AG04450 (cell line): ENCODE results near the gene ITPK1. TPM values are rescaled to one million over a fixed set of nuclear protein-coding genes. Genes with fewer than 3 reads are reported as not detected.
A peak's percentile ranks its signal among the peaks of the same experiment; 100 is the strongest.

Source experiments
- CTCF ChIA-PET: fragments of 300-600, 350-600 bp; formaldehyde crosslinking; extraction: SDS; loops from one replicate; lab custom pipeline; 2022; ENCODE audit warnings: antibody characterized with exemption, inconsistent platforms; lab: Charles Lee
- POLR2A ChIA-PET: fragments of 350-600 bp; formaldehyde crosslinking; extraction: SDS; loops from one replicate; lab custom pipeline; 2021; ENCODE audit warnings: antibody characterized with exemption, inconsistent platforms; lab: Yijun Ruan, JAX
- DNase-seq: peaks from one replicate; pipeline ENCODE4 v3.0.0-alpha.2; 2011; ENCODE audit warnings: low read depth, low spot score
- H3K27ac ChIP-seq: one replicate; pipeline ENCODE4 v1.5.1; 2012; ENCODE audit warnings: low read depth, low read length, control low read depth
- H3K27me3 ChIP-seq: one replicate; pipeline ENCODE4 v1.6.0; 2012; ENCODE audit warnings: low read length; ENCODE audit not compliant: control insufficient read depth, insufficient read depth
- H3K4me3 ChIP-seq: 2 replicates; pipeline ENCODE4 v1.5.1; 2011; ENCODE audit warnings: mild to moderate bottlenecking, low read depth, low read length, control low read depth
- H3K9me3 ChIP-seq: 2 replicates; pipeline ENCODE4 v1.5.1; 2012; ENCODE audit warnings: low read length; ENCODE audit not compliant: control insufficient read depth, insufficient read depth
- polyA plus RNA-seq: library from polyadenylated mRNA; depleted of rRNA; stranded (reverse); fragments of >200 nt; gene quantifications from 2 replicates; pipeline ENCODE4 v1.2.3, GENCODE V29; 2011
- TF ChIP-seq, protein P1 (sequence below): IDR thresholded peaks from 2 replicates; pipeline ENCODE4 v1.5.1; 2011; ENCODE audit warnings: low read depth, low read length, control low read depth, inconsistent platforms

Gene ITPK1
- polyA plus RNA-seq, 1 experiment = 13.6 TPM

GRCh38 chr14:93045211-93045674 lies 70.5 kb downstream of the ITPK1 start:
- Histone ChIP-seq H3K27me3 (peaks cover 4% of the 10 kb centered on the region), H3K9me3 (no peaks in the 10 kb centered on the region; the same call in 1 of the 2 replicates), H3K4me3 (no peak overlapping the region), H3K27ac (no peak overlapping the region)
- ChIA-PET CTCF (no interaction called here), POLR2A (no interaction called here)
- DNase-seq = no peak
- TF ChIP-seq, protein P1, sequence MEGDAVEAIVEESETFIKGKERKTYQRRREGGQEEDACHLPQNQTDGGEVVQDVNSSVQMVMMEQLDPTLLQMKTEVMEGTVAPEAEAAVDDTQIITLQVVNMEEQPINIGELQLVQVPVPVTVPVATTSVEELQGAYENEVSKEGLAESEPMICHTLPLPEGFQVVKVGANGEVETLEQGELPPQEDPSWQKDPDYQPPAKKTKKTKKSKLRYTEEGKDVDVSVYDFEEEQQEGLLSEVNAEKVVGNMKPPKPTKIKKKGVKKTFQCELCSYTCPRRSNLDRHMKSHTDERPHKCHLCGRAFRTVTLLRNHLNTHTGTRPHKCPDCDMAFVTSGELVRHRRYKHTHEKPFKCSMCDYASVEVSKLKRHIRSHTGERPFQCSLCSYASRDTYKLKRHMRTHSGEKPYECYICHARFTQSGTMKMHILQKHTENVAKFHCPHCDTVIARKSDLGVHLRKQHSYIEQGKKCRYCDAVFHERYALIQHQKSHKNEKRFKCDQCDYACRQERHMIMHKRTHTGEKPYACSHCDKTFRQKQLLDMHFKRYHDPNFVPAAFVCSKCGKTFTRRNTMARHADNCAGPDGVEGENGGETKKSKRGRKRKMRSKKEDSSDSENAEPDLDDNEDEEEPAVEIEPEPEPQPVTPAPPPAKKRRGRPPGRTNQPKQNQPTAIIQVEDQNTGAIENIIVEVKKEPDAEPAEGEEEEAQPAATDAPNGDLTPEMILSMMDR = no peak

- peaks cover 4% of the 10 kb centered on the region for H3K27me3 ChIP-seq
- no peak overlapping the region for H3K4me3 ChIP-seq
- TF ChIP-seq, protein P1 = no peak
- H3K27ac ChIP-seq = no peak overlapping the region
- DNase-seq = no peak
- CTCF ChIA-PET = no interaction called here
- H3K9me3 ChIP-seq = no peaks in the 10 kb centered on the region; the same call in 1 of the 2 replicates
- POLR2A ChIA-PET = no interaction called here
These were observed 71.2 kb downstream of the ITPK1 start for GRCh38 chr14:93044556-93044955.

DNA sequence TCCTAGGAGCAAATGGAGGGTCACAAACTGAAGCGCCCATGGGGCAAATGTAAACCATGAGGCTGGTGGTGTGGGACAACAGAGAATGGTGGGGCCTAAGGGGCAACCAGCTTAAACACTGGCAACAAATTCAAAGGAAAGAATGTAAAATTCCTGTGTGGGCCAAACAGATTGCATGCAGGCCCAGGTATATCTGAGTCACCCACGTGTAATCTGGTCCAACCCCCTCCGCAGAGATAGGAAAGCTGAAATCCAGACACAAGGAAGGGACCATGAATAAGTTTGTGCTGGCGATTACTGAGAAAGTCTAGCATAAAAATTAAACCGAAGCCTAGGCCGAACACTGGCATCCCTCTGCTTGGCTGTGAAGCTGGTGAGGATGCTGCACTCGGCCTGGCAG lies 71.6 kb downstream of the ITPK1 start:
- TF ChIP-seq, protein P1 = no peak
- Histone ChIP-seq H3K9me3 (no peaks in the 10 kb centered on the region; the same call in 1 of the 2 replicates), H3K27ac (no peak overlapping the region), H3K27me3 (peaks cover 4% of the 10 kb centered on the region), H3K4me3 (no peak overlapping the region)
- POLR2A ChIA-PET = no interaction called here
- DNase-seq = no peak
- CTCF ChIA-PET = no interaction called here

DNA sequence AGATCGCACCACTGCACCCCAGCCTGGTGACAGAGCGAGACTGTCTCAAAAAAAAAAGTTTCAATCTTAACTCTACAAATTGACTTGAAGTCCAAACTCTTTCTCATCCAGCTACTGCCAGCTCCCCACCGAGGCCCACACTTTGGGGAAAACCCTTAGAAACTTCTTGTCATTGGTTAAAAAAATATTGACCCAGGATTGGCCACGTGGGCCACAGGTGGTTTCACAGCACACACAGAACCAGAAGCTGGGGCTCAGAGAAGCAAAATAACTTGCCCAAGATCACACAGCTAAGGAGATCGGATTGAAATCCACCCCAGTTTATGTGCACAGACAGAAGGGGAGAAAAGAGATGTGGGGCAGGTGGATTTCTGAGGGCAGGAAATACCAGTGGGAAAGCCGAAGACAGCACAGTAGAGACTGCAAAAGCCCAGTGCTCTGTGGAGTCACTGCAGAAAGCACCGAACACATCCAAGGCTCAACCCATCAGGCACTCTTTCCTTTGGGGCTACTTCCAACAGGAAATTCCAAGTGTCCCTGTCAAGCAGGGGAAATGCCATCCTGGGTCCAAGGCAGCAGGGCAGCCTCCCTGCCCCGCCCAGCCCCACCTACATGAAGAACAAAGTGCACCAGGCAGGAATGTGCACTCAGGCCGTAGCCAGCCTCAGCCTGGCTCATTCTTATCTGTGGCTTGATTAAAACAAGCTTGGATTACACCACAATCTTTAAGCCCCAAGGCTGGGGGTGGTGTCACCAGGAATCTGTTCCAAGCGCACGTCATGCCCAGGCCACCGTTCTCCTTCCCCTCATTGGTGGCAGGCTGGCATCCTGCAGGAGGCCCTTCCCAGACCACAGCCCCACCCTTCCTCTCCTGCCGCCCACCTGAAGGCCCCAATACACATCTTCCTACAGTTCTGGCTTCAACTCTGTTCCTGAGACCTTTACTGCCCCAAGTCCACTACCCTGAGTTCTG lies 72.5 kb downstream of the ITPK1 start:
- H3K27ac ChIP-seq = peak overlapping the region; percentile 11
- no peak for DNase-seq
- TF ChIP-seq, protein P1 = no peak
- no peak overlapping the region for H3K4me3 ChIP-seq
- CTCF ChIA-PET = no interaction called here
- no peaks in the 10 kb centered on the region; the same call in 1 of the 2 replicates for H3K9me3 ChIP-seq
- POLR2A ChIA-PET = no interaction called here
- H3K27me3 ChIP-seq = peaks cover 4% of the 10 kb centered on the region

DNA sequence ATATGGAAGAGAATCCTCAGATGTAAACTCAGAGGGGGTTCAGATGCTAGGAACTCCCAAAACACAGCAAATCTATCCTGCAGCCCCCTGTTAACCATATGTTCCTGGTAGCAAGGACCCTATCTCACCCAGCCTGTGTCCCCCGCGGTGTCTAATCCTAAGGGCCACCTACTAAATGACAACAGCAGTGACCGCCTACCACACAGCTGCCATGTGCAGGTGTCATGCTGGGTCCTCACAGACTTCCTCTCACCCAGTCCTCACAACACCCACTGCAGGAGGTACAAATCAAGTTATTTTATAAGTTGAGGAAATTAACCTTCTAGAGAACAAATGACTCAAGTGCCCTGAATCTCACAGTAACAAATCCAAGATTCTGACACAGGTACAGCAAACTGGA lies 73.9 kb downstream of the ITPK1 start:
- no peak overlapping the region for H3K27ac ChIP-seq
- H3K27me3 ChIP-seq = no peaks in the 10 kb centered on the region
- CTCF ChIA-PET = no interaction called here
- no peaks in the 10 kb centered on the region; the same call in 1 of the 2 replicates for H3K9me3 ChIP-seq
- POLR2A ChIA-PET = no interaction called here
- no peak overlapping the region for H3K4me3 ChIP-seq
- TF ChIP-seq, protein P1 = no peak
- no peak for DNase-seq
